ENCODE measurements around the gene CDKN2AIP.
A peak's percentile ranks its signal among the peaks of the same experiment; 100 is the strongest.

The CDKN2AIP gene, protein sequence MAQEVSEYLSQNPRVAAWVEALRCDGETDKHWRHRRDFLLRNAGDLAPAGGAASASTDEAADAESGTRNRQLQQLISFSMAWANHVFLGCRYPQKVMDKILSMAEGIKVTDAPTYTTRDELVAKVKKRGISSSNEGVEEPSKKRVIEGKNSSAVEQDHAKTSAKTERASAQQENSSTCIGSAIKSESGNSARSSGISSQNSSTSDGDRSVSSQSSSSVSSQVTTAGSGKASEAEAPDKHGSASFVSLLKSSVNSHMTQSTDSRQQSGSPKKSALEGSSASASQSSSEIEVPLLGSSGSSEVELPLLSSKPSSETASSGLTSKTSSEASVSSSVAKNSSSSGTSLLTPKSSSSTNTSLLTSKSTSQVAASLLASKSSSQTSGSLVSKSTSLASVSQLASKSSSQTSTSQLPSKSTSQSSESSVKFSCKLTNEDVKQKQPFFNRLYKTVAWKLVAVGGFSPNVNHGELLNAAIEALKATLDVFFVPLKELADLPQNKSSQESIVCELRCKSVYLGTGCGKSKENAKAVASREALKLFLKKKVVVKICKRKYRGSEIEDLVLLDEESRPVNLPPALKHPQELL

DNA sequence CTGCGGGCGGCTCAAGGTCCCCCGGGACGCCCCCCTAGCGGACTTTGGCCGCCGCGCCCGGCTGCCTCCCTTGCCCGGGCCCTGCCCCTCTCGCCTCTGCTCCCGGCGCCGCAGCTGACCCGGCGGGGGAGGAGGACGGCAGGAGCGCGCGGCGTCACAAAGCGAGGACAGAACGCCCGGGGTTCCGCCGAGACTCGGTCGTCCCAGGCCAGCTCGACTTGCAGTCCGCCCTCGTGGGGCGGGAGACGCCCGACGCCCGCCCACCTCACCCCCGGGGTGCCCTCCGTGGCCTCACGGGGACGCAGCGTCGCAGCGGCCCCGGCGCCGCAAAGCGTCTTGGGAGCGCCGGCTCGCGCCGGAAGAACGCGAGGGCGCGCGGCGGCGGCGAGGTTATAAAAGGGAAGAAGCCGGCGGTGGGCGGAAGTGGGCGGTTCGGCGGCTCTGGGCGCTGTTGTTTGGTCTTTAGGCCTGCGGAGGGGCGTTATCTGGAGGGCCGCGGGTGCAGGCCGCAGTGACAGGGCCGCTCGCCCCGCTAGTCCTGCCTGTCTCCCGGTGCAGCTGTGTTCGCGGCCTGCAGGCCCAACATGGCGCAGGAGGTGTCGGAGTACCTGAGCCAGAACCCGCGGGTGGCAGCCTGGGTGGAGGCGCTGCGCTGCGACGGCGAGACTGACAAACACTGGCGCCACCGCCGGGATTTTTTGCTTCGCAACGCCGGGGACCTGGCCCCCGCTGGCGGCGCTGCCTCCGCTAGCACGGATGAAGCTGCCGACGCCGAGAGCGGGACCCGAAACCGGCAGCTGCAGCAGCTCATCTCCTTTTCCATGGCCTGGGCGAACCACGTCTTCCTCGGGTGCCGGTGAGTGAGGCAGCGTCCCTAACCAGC, at the start of gene CDKN2AIP:
CDKN2AIP (plus strand) TSS at position 423 of the 883 bp plus-strand sequence; CDS start at position 585, 162 bp downstream.
- peak; percentile 90 to 91 for DNase-seq

DNA sequence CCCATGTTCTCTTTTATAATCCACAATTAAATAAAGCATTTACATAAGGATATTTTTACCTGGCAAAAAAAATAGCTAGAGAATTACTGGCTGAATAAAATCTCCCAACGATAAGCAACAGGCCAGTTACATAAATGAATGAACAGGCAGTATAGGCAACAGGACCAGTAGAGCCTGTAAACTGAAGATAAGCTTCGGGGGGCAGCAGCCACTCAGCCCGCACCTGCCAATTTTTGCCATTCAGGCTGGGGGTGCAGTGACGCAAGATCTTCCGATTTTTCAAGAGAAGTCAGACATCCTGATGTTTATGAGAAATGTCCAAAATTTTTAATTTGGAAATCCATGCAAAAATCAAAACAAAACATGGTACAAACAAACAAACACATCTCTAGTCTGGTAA, 49.0 kb upstream of the CDKN2AIP start:
- DNase-seq = no peak

DNA sequence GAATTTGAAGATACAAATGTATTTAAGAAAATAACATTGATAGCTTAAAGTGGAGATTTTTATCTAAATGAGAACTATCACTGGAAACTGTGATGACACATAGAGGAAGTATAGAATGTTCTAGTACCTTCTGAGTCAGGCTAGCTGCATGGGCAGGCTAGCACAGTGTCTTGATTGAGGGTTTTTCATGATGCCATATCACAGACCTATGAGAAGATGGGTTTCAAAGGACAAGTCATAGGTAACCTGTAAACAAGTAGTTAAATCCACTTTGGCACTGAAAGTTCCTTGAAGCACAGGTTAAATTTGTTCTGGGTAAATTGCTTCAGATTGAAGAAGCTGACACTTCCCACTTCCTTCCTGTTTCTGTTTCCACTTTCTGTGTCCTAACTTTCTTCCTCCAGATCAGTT, 48.2 kb upstream of the CDKN2AIP start:
- peak; percentile 13 to 39 for DNase-seq

DNA sequence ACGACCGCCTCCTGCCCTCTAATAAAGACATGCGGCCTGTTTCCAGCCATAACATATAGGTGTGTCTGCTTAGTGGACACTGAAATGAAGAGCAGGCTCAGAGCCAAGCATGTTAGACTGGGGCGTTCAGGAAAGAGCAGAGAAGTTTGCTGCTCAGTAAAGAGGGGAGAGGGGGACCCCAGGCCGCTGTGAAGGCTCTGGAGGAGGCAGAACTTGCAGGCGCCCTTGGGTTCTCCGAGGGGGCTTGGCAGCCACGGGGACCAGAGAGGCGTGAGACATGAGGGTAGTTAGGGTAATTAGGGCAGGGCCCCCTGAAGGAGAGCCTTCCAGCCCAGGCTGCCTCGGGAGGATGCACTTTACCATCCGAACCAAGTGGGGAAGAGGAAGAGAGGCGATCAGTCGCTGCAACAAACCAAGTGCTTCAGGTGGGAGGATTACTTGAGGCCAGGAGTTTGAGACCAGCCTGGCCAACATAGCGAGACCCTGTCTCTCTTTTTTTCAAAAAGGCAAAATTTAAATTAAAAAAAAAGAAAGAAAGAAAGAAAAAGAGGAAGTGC, 46.6 kb upstream of the CDKN2AIP start:
- DNase-seq = no peak

DNA sequence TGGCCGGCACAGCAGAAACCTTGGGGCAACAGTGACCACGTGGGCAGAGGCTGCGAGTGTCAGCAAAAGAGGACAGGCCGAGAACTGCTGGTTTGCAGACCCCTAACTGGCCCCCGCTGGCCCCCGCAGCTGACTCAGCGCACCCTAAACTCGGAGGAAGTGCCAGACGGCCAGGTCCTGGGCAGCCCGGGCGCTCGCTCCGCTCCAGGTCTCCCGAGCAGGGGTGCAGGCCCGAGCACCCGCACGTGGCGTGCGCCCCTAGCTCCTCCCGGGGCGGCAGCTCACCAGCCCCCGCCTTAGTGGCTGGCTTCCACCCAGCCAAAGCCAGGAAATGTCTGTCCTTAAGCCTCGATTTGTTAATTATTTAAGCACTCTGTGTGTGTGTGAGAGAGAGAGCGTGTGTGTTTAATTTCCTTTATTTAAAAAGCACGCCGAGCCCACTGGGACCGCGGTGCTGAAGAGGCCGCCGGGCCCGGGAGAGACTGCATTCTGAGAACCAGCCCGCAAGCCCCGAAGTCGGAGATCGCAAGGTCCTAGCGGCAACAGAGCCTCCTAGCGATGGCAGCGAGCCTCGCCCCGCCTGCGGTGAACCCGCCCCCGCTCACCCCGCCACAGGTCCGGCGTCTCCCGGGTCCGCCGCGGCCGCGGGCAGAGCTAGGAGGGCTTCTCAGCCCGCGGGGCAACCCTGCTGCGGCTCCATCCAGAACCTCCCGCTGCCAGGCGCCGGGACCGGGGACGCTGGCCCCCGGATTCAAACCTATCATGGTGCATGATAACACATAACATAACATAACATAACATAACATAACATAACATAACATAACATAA, 45.9 kb upstream of the CDKN2AIP start:
- DNase-seq = peak; percentile 55 to 68

DNA sequence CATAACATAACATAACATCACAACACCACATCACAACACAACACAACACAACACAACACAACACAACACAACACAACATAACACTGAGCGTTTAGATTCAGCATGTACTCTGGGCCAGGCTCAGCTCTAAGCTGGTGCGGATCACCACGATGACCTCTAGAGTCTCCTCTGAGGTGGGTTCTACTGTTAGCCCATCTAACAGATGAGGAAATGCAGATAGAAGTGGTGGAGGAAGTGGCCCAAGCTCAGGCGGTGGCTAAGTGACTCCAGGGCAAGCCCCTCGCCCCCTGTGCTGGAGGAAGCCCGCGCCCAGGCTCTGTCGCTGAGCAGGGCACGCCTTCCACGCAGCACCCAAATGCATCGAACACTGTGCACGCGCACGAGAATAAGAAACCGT, 45.3 kb upstream of the CDKN2AIP start:
- peak in 1 of 2 experiments; percentile 4 for DNase-seq

DNA sequence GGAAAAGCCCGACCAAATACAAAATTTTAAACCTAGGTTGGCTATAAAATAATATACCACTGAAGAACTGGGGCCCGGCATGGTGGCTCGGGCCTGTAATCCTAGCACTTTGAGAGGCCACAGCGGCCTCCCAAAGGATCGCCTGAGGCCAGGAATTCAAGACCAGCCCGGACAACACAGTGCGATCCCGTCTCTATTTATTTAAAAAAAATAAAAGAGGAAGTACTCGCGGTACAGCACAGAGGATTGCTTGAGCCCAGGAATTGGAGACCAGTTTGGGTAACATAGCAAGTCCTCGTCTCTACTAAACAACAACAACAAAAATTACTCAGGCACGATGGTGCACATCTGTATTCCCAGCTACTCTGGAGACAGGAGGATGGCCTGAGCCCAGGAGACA, 44.8 kb upstream of the CDKN2AIP start:
- peak; percentile 48 to 53 for DNase-seq

DNA sequence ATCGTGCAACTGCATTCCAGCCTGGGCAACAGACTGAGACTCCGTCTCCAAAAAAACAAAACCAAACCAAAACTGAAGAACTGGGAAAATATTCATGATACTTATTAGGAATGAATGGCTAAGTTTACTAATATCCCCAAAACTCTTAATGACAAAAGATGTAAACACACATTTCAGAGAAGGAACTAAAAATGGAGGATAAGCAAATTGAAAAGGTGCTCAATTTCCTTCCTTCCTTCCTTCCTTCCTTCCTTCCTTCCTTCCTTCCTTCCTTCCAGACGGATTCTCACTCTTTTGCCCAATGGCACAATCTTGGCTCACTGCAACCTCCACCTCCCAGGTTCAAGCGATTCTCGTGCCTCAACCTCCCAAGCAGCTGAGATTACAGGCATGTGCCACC, 44.4 kb upstream of the CDKN2AIP start:
- DNase-seq = no peak

DNA sequence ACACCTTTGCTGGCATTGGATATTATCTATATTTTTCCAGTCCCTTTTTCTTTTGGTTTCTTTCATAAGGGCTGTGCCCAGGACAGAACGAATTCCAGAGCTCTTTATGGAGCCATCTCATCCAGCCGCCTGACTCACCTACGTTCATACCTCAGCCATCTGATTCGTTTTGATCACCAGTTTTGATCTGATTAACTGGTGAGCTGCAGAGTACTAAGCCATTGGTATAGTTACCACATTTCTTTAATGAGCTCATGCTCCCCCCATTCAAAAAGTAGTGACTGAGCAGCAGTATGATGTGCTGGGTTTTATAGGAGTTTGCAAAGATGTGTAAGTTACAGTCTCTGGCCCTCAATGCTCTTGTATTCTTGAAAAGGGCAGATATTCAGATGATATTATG, 43.0 kb upstream of the CDKN2AIP start:
- DNase-seq = no peak

DNA sequence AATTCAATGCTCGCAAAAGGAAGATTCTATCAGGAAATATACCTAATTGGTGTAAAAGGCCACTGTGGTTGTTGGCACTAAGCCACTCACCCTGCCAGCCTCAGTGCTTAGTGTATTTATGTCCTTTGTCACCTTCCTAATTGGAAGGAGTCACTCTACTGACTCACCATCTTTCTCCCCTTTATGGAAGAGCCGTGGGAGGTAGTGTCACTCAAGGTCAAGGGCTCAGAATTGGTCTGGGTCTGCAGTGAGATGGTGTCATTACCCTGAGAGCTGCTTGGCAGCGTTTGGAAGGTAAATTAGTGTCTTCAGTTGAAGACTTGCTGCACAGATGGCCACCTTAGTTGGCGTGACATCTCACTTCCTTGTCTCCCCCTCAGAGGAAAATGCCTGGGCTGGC, 41.7 kb upstream of the CDKN2AIP start:
- DNase-seq = no peak

DNA sequence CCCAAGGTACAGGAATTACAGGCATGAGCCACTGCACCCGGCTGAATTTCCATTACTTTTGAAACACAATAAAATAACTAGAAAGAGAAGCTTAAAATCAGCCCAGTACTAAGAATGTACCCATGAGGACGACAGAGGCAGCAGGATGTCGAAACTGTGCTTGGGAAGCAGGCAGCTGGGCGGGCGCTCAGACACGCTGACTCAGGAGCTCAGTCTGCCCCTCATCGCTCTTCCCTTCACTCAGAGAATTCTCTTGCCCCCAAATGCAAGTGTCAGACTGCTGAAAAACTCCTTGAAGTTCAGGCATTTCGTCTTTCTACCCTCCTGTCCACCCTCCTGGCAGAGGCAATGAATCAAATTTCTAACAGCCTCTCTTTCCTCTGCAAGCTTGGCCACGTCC, 41.0 kb upstream of the CDKN2AIP start:
- DNase-seq = no peak

DNA sequence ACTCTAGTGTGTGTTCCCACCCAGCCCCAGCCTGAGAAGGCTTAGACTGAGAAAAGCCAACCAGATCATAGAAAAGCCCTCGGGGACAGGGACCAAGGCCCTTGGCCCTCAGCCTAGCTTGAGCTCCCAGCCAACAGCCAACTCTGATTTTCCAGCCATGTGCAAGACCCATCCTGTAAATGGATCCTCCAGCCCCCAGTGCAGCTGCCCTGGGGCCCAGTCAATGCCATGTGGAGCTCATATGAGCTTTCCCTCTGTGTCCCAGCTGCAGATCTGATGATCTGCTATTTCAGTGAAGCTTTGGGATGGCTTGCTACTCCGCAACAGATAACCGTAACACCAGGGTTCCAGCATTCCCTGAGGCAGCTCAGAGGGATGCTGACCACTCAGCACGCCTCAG, 40.5 kb upstream of the CDKN2AIP start:
- no peak for DNase-seq

DNA sequence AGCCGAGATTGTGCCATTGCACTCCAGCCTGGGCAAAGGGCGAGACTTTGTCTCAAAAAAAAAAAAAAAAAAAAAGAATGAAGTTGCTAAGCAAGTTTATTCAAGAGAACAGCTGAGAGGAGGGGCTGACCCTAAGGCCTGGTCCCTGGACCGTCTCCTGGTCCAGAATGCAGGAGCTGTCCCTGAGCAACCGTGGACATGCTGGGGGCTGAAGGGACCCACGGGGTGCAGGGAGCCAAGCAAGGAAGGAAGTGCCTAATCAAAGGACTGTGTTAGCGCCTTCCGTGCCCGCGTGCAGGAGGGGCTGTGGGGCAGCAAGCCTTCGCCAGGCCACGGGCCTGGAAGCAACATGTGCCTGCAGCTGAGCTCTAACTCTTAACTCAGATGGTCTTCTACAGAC, 39.1 kb upstream of the CDKN2AIP start:
- DNase-seq = no peak

DNA sequence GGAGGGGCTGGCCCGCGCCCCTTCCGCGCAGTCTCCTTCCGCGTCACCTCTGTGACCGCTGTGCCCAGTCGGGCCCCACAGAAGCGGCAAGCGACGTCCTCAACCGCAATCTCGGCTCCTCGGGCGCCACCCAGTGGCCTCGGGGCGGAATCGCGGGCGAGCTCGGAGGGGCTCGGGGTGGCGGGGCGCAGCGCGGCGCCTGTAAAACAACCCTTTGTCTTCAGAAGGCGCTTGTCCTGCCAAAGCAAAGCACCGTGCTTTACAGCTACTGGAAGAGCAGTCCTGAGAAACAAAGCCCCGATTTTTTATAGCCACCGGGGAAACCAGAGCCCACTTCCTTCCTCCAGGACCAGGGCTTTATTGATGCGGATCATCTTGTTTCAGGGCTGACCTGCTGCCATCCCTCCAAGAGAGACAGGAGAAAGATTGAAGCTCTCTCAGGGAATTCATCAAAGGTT, 37.3 kb upstream of the CDKN2AIP start:
- DNase-seq = peak; percentile 70 to 81

DNA sequence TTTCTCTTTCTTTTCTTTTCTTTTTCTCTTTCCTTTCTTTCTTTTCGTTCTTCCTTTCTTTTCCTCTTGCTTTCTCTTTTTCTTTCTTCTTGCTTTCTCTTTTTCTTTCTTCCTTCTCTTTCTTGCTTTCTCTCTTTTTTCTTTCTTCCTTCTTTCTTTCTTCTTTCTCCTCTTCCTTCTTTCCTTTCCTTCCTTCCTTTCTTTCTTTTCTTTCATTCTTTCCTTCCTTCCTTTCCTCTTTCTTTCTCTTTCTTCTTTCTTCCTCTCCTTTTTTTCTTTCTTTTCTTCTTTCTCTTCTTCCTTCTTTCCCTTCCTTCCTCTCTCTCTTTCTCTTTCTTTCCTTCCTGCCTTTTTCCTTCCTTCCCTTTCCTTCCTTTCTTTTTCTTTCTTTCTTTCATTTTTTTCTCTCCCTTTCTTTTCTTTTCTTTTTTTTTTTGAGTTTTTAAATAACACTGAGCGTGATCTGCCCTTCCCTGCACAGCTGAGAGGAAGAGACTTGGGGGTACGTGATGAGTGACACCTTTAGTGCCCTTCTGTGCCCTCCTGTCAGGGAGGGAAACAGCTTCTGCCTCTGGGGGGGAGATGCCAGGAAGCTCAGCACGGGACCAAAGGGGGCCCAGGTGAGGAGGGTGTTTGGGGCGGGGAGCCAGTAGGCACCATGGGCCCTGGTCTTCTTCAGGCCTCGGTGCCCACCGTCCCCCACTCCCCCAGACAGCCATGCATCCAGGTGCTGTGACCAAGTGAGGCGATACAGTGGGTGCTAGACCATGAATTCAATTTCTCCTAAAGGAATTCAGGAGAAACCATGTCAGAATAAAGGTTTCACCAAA, 36.6 kb upstream of the CDKN2AIP start:
- DNase-seq = no peak

DNA sequence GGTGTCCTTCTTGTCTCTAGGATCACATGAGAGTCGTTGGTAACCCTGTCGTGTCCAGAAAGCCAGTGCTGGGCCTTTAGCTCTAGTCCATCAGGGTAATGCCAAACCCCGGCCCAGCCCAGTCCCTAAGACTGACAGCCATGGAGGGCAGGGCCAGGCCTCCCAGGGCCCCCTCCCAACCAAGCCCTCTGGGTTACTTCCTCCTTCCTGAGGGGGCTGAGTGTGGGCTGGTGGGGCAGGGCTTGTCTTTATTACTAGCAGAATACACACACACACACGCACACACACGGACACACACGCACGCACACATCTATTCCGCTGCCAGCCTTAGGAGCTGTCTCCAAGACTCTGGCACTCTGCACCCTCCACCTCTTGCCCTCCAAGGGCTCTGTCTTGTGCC, 35.6 kb upstream of the CDKN2AIP start:
- peak in 1 of 2 experiments; percentile 15 for DNase-seq

DNA sequence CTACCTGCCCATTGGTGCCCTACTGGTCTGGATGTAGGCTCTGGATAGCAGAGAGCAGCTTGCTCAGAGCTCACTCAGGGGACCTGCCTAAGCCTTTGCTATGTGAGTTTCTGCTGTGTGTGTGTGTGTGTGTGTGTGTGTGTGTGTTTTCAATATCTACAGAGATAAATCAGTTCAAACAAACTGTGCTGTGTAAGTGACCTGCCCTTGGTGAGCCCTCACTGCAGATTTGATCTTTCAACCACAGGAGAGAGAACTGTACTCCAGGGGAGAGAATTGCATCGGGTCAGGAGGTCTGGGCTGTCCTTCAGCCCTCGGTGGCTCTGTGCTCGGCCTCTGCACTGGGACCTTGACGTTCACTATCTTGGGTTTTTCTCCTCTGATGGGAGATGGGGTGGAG, 35.0 kb upstream of the CDKN2AIP start:
- no peak for DNase-seq

DNA sequence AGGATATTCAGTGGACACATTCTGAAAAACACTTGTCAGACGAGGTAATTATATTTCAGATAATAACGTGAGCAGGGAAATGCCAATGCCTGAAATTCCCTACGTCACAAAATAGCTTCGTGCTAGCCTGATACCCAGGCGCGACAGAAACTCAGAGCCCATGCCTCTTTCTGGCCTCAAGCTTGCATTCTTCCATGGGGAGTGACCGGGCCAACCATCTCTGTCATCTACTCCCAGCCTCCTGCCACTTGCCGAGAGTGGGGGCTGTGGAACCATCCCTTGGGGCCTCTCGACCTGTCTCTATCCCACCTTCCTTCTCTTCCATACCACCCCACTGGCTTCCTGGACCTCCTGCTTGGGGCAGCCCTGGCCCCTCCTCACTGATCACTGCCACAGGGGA, 34.5 kb upstream of the CDKN2AIP start:
- DNase-seq = no peak

DNA sequence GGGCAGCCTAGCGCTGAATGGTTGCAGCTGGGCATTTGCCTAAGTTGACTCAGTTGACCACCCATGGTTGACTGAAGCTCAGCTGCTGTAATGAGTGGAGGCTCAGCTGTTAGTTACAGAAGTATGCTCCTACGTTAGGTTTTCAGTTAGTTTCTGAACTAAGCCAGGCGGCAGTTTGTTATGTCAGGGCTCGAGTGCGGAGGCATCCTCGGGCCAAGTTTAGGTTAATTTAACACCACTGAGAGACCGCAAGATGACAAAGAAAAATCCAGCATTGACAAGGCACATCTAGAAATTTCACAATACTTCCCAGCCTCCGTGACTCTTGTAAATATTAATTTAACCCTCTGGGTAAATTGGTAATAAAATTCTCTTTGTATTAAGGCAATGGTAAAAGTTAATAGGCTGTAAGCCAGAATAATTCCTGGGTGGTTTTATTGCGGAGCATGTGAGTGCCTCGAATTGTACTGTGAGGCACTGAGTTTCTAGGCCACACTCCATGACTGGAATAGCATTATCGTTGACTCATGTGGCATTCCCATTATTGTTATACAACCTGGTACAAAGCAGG, 33.1 kb upstream of the CDKN2AIP start:
- DNase-seq = no peak

DNA sequence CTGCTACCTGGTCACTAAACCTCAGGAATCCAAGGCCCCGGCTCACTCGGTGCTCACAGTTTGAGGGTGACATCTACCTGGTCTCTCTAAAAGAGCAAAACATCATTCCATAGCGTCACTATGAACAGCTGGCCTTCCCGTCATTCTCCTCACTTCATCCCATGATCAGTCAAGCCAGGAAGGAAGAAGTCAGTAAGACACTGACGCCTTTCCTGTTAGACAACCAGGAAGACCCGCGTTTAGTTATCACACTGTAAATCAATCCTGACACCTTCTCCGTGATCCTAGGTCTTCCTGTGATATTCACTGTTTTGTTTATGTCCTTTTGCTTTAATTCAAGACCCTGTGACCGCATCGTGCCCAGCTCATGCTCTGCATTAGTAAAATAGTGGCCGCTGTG, 31.6 kb upstream of the CDKN2AIP start:
- DNase-seq = no peak

All from Kasumi-1 (cell line).